ENCODE results near the gene TRIM47. TPM values are rescaled to one million over a fixed set of nuclear protein-coding genes. Genes with fewer than 3 reads are reported as not detected.

Gene TRIM47
- total and polyA plus RNA-seq, 2 experiments from 2014 or later, result 7.2 to 9.9 TPM

GRCh38 chr17:75891605-75892555 lies 13.5 kb upstream of the TRIM47 start:
- H3K27me3 Mint-ChIP-seq (ENCODE audit: insufficient read depth, low read depth, poor library complexity), result peaks cover 18% of the 10 kb centered on the region
- H3K27ac Mint-ChIP-seq, result no peak overlapping the region
- ATAC-seq, result no peak

More at GRCh38 chr17:75891605-75892555, 13.5 kb upstream of the TRIM47 start:
- Histone ChIP-seq H2AFZ (no peak overlapping the region), H3K27ac (ENCODE audit: low read depth) (no peak overlapping the region), H4K20me1 (replicated peaks; ENCODE audit: insufficient read depth) (no peaks in the 10 kb centered on the region; the same call in 1 of the 2 replicates), H3K9me2 (ENCODE audit: insufficient read depth) (no peaks in the 10 kb centered on the region), H3K79me2 (replicated peaks; ENCODE audit: insufficient read depth) (peaks cover 18% of the 10 kb centered on the region), H3F3A (replicated peaks; ENCODE audit: low read depth) (peaks cover 18% of the 10 kb centered on the region), H3K4me1 (ENCODE audit: insufficient read depth) (peaks cover 11% of the 10 kb centered on the region; the same call in 1 of the 2 replicates), H3K4me2 (no peak overlapping the region), H3K36me3 (ENCODE audit: insufficient read depth) (no peaks in the 10 kb centered on the region), H3K4me3 (no peak overlapping the region), H3K27me3 (ENCODE audit: insufficient read depth) (no peaks in the 10 kb centered on the region)
- Mint-ChIP-seq H3K36me3 (ENCODE audit: low read depth) (peaks cover 25% of the 10 kb centered on the region), H3K9me3 (no peaks in the 10 kb centered on the region), H3K4me1 (peaks cover 18% of the 10 kb centered on the region), H3K4me3 (no peak overlapping the region)
- DNase-seq (ENCODE audit: low spot score), result no peak
- TF ChIP-seq ZNF462 (CRISPR knock-in tag; IDR thresholded peaks at IDR 0.05) (no peak), ETS1 (IDR thresholded peaks at IDR 0.05) (no peak), ZNF114 (CRISPR knock-in tag; IDR thresholded peaks at IDR 0.05) (no peak), JUNB (IDR thresholded peaks at IDR 0.05; ENCODE audit: unreplicated experiment) (no peak), EZH2phosphoT487 (IDR thresholded peaks at IDR 0.05; ENCODE audit: unreplicated experiment) (no peak), NANOG (IDR thresholded peaks at IDR 0.05; ENCODE audit: borderline replicate concordance) (no peak), STAT1 (IDR thresholded peaks at IDR 0.05; ENCODE audit: unreplicated experiment) (no peak), EZH2 (IDR thresholded peaks at IDR 0.05; ENCODE audit: low read depth, unreplicated experiment) (no peak), REST (IDR thresholded peaks at IDR 0.05; ENCODE audit: unreplicated experiment) (no peak), POLR2AphosphoS5 (IDR thresholded peaks at IDR 0.05; ENCODE audit: low read depth) (no peak), ZNF331 (CRISPR knock-in tag; IDR thresholded peaks at IDR 0.05; ENCODE audit: low read depth) (no peak), CREB1 (CRISPR knock-in tag; IDR thresholded peaks at IDR 0.05; ENCODE audit: low read depth) (no peak)
- TF ChIP-seq, protein P1, sequence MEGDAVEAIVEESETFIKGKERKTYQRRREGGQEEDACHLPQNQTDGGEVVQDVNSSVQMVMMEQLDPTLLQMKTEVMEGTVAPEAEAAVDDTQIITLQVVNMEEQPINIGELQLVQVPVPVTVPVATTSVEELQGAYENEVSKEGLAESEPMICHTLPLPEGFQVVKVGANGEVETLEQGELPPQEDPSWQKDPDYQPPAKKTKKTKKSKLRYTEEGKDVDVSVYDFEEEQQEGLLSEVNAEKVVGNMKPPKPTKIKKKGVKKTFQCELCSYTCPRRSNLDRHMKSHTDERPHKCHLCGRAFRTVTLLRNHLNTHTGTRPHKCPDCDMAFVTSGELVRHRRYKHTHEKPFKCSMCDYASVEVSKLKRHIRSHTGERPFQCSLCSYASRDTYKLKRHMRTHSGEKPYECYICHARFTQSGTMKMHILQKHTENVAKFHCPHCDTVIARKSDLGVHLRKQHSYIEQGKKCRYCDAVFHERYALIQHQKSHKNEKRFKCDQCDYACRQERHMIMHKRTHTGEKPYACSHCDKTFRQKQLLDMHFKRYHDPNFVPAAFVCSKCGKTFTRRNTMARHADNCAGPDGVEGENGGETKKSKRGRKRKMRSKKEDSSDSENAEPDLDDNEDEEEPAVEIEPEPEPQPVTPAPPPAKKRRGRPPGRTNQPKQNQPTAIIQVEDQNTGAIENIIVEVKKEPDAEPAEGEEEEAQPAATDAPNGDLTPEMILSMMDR (conservative IDR thresholded peaks at IDR 0.05; ENCODE audit: low read depth in 2 of 2), result no peak

All from GM23338 (cell line).